GM18526 (cell line): ENCODE measurements around the gene PER2.

Source experiments
- POLR2A ChIP-seq: IDR thresholded peaks from 3 replicates; pipeline ENCODE4 v1.6.1; 2011; ENCODE audit not compliant: insufficient read length; ENCODE audit errors: extremely low read depth

Gene PER2

GRCh38 chr2:238282861-238283738 lies 5.3 kb downstream of the PER2 start:
- no peak for TF ChIP-seq POLR2A

GRCh38 chr2:238281826-238282480 lies 6.5 kb downstream of the PER2 start:
- TF ChIP-seq POLR2A, result no peak

GRCh38 chr2:238280083-238280825 lies 8.2 kb downstream of the PER2 start:
- TF ChIP-seq POLR2A, result no peak

GRCh38 chr2:238279324-238279682 lies 9.1 kb downstream of the PER2 start:
- no peak for TF ChIP-seq POLR2A

GRCh38 chr2:238278626-238279323 lies 9.6 kb downstream of the PER2 start:
- no peak for TF ChIP-seq POLR2A

DNA sequence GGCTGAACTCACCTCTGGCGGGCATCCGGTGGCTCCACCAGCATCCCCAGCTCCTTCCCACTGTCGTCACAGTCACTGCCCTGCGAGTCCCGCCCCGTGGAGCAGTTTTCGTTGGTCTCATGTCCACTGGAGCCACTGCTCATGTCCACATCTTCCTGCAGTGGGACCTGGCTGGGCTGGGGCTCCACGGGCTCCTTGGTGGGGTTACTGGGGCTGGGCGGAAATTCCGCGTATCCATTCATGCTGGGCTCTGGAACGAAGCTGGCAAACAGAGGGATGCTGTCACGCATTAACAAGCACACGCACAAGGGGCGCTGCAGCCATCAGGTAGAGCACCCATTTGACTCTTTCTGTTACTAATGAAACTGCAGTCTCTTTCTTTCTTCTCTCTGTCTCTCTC lies 10.7 kb downstream of the PER2 start:
- TF ChIP-seq POLR2A, result no peak

GRCh38 chr2:238274152-238274865 lies 14.1 kb downstream of the PER2 start:
- no peak for TF ChIP-seq POLR2A

GRCh38 chr2:238272156-238272555 lies 16.3 kb downstream of the PER2 start:
- no peak for TF ChIP-seq POLR2A

GRCh38 chr2:238271061-238271554 lies 17.3 kb downstream of the PER2 start:
- TF ChIP-seq POLR2A, result no peak

- no peak for TF ChIP-seq POLR2A
Observed at GRCh38 chr2:238270606-238271005, 17.8 kb downstream of the PER2 start.

DNA sequence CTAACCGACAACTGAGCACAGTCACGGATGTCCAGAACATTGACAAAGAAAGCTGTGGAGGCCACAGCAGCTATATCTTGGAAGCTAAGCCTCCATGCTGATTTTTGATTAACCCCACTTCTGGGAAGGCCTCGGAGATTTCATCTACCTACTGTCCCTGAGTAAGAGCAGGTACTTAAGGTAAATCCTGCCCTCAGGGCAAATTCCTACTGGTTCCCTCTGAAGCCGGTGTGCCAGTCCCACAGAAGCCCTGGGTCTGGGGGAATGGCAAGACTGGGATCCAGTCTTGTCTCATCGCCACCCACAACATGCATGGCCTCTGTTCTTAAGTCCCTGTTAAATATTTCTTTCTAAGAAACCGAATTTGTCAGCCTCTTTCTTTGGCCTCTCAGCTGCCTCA lies 18.7 kb downstream of the PER2 start:
- TF ChIP-seq POLR2A, result no peak

DNA sequence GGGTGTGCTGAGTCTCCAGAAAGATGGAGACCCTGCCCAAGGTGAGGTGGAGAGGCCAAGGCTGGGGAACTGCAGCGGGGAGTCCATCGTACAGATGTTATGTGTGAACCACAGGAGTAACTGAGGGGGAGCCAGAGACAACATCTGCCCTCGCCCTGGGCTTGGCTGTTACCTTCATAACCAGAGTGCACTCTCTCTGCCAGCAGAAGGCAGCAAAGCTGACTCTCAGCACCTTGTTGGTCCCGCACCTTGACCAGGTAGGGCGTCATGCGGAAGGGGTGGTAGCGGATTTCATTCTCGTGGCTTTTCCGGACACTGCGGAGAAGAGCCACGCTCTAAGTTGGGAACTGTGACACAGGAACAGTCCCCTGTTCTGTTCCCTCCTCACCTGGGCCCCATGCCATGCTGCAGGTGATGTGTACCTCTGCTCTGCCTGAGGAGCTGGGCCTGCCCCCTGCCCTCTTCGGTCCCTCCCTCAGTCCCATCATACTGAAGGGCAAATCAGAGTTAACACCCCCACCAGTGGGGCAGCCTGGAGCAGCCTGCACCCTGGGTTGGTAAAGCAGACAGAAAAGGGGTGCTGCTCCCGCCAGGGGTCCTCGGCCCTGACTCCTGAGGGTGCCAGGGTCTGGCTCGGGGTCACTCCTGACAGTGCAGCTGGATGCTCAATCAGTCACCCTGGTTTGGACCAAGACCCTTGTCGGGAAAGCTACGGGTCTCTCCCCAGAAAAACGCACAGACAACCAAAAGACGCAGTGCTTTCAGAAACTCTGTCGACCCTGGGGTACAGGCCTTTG lies 20.3 kb downstream of the PER2 start:
- no peak for TF ChIP-seq POLR2A

DNA sequence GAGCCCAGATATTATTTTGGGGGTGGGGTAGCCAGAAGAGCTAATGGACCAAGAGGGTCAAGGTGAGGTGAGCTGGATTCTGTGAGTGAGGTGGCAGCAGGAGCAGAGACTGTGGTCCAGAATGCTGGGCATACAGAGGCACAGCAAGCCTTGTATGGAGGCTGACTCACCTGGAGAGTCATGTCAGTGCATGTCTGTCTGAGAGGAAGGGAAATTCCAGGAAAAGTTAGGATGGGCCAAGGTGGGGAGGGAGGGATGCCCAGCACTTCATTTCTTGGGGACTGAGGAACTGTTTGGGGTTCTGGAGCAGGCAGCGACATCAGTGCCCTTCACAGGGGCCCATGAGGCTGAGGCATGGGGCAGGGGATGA lies 21.1 kb downstream of the PER2 start:
- no peak for TF ChIP-seq POLR2A

- no peak for TF ChIP-seq POLR2A
Observed at GRCh38 chr2:238265605-238266004, 22.8 kb downstream of the PER2 start.
